ENCODE data around the gene ZNF333.

DNA sequence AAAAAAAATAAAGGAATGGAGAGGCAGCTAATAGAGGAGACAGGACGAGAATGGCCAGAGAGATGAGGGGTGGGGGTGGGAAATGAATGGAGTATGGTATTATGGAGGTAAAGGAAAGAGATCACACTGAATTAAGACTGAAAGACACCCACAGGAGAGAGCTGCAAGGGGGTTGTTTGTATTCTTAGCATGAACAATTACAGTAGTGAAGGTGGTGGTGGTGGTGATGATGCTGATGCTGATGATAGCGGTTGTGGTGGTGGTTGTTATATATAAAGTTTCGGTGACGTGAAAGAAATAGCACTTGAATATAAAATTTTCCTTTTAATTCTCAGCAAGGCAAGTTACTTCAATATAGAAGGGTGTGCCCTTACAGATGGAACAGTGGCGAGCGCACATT, 12.4 kb upstream of the ZNF333 start:
- TF ChIP-seq, protein P1, sequence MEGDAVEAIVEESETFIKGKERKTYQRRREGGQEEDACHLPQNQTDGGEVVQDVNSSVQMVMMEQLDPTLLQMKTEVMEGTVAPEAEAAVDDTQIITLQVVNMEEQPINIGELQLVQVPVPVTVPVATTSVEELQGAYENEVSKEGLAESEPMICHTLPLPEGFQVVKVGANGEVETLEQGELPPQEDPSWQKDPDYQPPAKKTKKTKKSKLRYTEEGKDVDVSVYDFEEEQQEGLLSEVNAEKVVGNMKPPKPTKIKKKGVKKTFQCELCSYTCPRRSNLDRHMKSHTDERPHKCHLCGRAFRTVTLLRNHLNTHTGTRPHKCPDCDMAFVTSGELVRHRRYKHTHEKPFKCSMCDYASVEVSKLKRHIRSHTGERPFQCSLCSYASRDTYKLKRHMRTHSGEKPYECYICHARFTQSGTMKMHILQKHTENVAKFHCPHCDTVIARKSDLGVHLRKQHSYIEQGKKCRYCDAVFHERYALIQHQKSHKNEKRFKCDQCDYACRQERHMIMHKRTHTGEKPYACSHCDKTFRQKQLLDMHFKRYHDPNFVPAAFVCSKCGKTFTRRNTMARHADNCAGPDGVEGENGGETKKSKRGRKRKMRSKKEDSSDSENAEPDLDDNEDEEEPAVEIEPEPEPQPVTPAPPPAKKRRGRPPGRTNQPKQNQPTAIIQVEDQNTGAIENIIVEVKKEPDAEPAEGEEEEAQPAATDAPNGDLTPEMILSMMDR (IDR thresholded peaks at IDR 0.05): no peak
- TF ChIP-seq EZH2 (IDR thresholded peaks at IDR 0.05) (no peak), EZH2phosphoT487 (IDR thresholded peaks at IDR 0.05) (no peak)
